GM13977 (cell line): Measurements from ENCODE around the gene HDGFL3.
"Not testable (repeated sequence)": the region's sequence is repeated elsewhere in the genome, so short reads cannot be mapped to it uniquely, and the experiment has no call there.

Experiments
- DNase-seq: peaks from one replicate; pipeline ENCODE4 v3.0.0; 2012; ENCODE audit warnings: low spot score
- CTCF ChIP-seq: IDR thresholded peaks from 2 replicates; pipeline ENCODE4 v1.5.1; 2012; ENCODE audit warnings: mild to moderate bottlenecking, control low read depth; ENCODE audit not compliant: insufficient read depth; ENCODE audit errors: extremely low read depth, missing control alignments
- in situ Hi-C: fragments of 300-500 bp; cut with MboI; formaldehyde crosslinking; loops from one replicate; pipeline ENCODE4 v1.12.0; 2022; ENCODE audit warnings: low sequenced_read_pairs, low pct_unique_long_range_greater_than_20kb, mixed read lengths, inconsistent platforms; ENCODE audit not compliant: unreplicated experiment

The HDGFL3 gene

GRCh38 chr15:83185561-83185960 lies 22.1 kb downstream of the HDGFL3 start:
- DNase-seq, result no peak
- in situ Hi-C loops, result no loop called here
- no peak for TF ChIP-seq CTCF

DNA sequence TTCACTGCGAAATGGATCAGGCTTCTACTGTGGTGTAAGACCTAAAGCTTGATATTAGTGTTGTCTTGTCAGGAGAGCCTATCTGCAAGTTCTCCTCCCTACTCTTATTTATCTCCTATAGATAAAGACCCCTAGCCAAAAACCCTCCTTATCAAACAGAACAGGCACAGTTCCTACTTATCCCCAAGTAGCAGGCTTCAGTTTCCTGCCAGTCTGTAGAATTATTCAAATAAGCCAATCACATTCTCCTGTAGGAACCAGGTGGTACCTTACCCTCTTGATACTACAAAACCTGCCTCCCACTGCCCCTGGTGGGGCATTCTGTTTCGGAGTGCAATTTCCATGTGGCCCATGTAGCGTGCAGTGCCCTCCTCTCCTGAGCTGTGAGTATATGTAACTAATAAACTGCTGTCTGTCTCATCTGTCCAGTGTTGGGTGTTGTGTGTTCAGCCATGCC lies 28.7 kb downstream of the HDGFL3 start:
- no peak for DNase-seq
- TF ChIP-seq CTCF, result no peak
- in situ Hi-C loops, result no loop called here

DNA sequence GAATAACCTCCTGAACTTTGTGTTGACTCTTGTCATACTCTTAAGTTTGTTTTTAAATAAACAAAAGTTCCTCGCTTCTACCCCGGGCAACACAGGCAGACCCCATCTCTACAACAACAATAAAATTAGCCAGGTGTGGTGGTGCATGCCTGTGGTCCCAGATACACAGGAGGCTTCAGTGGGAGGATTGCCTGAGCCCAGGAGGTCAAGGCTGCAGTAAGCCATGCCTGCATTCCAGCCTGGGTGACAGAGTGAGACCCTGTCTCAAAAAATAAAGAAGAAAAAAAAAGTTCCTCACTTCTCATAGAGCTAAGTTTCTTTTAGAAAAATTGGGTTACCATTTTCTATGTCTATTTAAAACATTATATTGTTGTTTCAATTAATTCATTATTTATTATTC lies 29.2 kb downstream of the HDGFL3 start:
- in situ Hi-C loops, result no loop called here
- no peak for TF ChIP-seq CTCF
- DNase-seq, result no peak

GRCh38 chr15:83174891-83175290 lies 32.7 kb downstream of the HDGFL3 start:
- in situ Hi-C loops, result no loop called here
- DNase-seq, result no peak
- no peak for TF ChIP-seq CTCF

- TF ChIP-seq CTCF, result no peak
- no peak for DNase-seq
- in situ Hi-C loops, result no loop called here
These were observed 37.0 kb downstream of the HDGFL3 start for GRCh38 chr15:83170474-83171165.

- DNase-seq, in situ Hi-C loops: not testable (repeated sequence)
These were observed 38.0 kb downstream of the HDGFL3 start for GRCh38 chr15:83169576-83169975.

- no peak for DNase-seq
- in situ Hi-C loops, result no loop called here
- TF ChIP-seq CTCF, result no peak
These were observed 40.8 kb downstream of the HDGFL3 start for GRCh38 chr15:83166830-83167229.
